GM18909 (cell line): ENCODE results near the gene MYH10.

Experiments used
- ATAC-seq: cut with Tn5 transposase; IDR thresholded peaks from one replicate; pipeline ENCODE4 v1.9.1; 2021; ENCODE audit warnings: mild to moderate bottlenecking; ENCODE audit not compliant: unreplicated experiment, poor library complexity

MYH10 gene

DNA sequence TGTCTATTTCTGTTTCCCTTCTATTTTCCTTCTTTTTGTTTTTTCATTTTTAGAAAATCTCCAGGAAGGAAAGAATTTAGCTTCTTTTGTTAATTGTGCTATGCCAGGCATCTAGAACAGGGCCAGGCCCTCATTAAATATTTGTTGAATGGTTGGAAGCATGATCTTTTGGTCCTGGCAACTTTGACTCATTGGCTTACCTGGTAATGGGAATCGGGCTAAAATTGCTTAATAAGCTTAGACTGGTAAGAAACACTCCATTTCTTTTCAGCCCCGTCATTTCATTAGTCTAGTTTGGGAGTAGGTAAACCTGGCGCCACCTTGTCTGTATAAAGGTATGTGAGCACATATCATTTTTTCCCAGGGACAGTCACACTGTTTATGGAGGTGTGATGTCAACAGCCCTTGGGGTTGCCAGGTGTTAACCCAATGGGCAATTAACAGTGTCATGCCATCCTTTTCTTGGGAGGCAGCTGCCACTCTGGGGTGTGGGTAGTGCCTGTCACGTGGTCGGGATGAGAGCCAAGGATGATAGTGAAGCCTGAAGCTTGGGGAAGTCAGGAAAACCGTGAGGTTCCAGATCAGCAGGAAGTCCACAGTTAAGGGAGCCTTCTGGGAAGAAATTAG is 204.3 kb downstream of the MYH10 start:
- no peak for ATAC-seq
